Sciatic nerve (tissue), 2 donors: ENCODE data around the gene TREX2. TPM values are rescaled to one million over a fixed set of nuclear protein-coding genes. Genes with fewer than 3 reads are reported as not detected.
A peak's percentile ranks its signal among the peaks of the same experiment; 100 is the strongest.
"Not testable (repeated sequence)": the region's sequence is repeated elsewhere in the genome, so short reads cannot be mapped to it uniquely, and the experiment has no call there.

Experiments used
- ATAC-seq: fragments of 200-7000 bp; cut with Tn5 transposase; one replicate; pipeline ENCODE4 v1.9.1; 2020; ENCODE audit warnings: mild to moderate bottlenecking, moderate library complexity
- DNase-seq: peaks from one replicate; pipeline ENCODE4 v3.0.0-alpha.2; 2020; ENCODE audit warnings: low spot score
- intact Hi-C: fragments of 100-400 bp; cut with DNase I; formaldehyde crosslinking; loops from one replicate; pipeline ENCODE4 v1.14.2; 2022
- total RNA-seq: library from RNA; stranded (reverse); fragmentation: NEBNext Ultra II Directional; extraction: Animal tissue kit (Norgen Biotek cat#: 25700); gene quantifications from one replicate; pipeline ENCODE4 v1.2.1, GENCODE V29; 2021
- donor health status: DM: no; HTN: no; CAD: no.
- donor health status: DM: no; HTN: no; CAD: no.

Gene TREX2
- total RNA-seq, 1 donor from 2014 or later: 1.7 TPM

- ATAC-seq: peak; percentile 72
- intact Hi-C loops: no loop called here
- DNase-seq: no peak
These were observed 30.9 kb downstream of the TREX2 start for GRCh38 chrX:153414856-153415510.

- no peak for ATAC-seq
- DNase-seq: no peak
- intact Hi-C loops: no loop called here
These were observed 32.1 kb downstream of the TREX2 start for GRCh38 chrX:153413731-153414130.

GRCh38 chrX:153412746-153413720, 32.8 kb downstream of the TREX2 start:
- ATAC-seq (no peak), DNase-seq (no peak)
- intact Hi-C loops: no loop called here

- DNase-seq (no peak), ATAC-seq (no peak)
- intact Hi-C loops: no loop called here
These were observed 33.8 kb downstream of the TREX2 start for GRCh38 chrX:153411988-153412574.

DNA sequence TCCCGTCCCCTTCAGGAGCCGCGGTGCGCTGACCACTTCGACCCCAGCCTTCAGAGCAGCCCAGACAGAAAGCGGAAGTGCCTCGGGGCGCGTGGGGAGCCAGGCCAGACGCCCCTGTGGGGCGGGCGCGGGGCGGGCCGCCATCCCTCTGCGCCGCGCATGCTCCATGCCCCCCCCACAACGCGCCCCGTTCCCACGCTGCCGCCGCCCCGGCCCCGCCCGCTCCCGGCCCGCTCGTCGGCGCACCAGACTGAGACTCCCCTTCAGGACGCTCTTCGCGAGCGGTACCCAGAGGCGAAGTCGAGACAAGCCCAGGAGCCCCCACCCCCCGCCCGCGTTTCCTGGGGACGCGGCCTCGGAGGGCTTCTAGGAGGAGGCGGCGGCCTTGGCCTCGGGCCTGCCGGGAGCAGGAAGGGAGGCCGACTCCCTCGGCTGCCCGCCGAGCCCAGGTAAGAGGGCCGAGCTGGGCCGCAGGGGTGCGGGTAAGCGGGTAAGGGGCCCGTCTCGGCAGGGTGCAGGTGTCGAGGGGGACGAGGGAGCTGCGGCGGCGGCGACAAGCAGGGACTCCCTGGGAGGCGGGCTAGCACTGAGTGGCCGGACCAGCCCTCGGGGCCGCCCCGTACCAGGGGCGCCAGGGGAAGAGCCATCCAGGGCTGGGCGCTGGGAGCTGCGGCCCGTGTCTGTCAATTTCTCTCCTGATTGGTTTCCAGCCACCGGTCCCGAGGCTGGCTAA, 34.4 kb downstream of the TREX2 start, which contains the start of gene ZFP92:
Gene ZFP92, plus strand, starts transcription at position 218 of the 733 bp plus-strand sequence. CDS start 6,851 bp downstream, outside the sequence.
- intact Hi-C loops: no loop called here
- DNase-seq (no peak), ATAC-seq (peak; percentile 57)

DNA sequence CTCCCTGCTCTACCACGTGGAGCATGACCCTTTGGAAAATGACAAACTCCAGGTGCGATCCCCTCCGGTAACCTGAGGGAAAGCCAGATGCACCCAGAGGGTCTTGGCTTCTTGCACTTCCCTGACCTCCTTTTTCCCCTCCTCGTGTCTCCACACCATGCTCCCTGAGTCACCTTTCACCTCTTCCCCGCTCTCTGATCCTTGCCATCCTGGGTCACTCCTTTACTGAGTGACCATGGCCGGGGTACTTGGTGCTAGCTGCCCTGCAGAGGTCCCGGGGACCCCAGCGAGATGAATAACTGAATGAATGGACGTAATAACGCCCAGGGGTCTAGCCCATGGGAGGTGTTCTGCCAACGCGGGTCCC, 35.0 kb downstream of the TREX2 start:
- no peak for ATAC-seq
- intact Hi-C loops: no loop called here

GRCh38 chrX:153410373-153410772, 35.5 kb downstream of the TREX2 start:
- no peak for ATAC-seq
- no peak for DNase-seq
- intact Hi-C loops: no loop called here

More for the DNA sequence above, 35.0 kb downstream of the TREX2 start:
- DNase-seq: no peak

GRCh38 chrX:153409414-153410101, 36.3 kb downstream of the TREX2 start:
- no peak for DNase-seq
- intact Hi-C loops: no loop called here
- no peak for ATAC-seq

GRCh38 chrX:153408871-153409351, 36.9 kb downstream of the TREX2 start:
- no peak for ATAC-seq
- no peak for DNase-seq
- intact Hi-C loops: no loop called here

DNA sequence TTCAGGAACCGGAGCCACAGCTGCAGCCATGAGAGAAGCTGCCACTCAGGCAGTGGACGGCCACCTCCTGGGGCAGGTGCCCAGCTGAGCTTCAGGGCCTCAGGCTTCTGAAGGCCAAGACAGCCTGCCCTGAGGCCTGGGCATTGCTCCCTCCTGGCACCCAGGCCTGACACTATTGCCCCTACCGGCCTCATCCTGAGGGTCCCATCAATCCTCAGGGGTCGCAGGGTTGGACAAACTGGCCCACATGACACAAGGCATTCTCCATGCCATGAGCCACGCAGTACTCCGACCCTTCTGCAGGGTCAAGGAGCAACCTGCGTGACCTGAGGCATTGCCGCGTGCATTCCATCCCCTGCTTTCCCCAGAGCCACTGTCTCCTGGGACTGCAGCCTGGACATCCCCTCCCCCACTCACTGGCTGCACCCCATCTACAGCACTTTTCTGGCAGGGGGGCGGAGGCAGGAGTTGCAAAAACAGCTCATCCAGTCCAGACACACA, 37.6 kb downstream of the TREX2 start:
- ATAC-seq (no peak), DNase-seq (no peak)
- intact Hi-C loops: no loop called here

GRCh38 chrX:153407736-153408135, 38.1 kb downstream of the TREX2 start:
- intact Hi-C loops: no loop called here
- DNase-seq: no peak
- ATAC-seq: no peak

- ATAC-seq (no peak), DNase-seq (no peak)
- intact Hi-C loops: no loop called here
These were observed 39.0 kb downstream of the TREX2 start for GRCh38 chrX:153406903-153407302.

- no peak for DNase-seq
- intact Hi-C loops: no loop called here
These were observed 39.8 kb downstream of the TREX2 start for GRCh38 chrX:153406011-153406410.

DNA sequence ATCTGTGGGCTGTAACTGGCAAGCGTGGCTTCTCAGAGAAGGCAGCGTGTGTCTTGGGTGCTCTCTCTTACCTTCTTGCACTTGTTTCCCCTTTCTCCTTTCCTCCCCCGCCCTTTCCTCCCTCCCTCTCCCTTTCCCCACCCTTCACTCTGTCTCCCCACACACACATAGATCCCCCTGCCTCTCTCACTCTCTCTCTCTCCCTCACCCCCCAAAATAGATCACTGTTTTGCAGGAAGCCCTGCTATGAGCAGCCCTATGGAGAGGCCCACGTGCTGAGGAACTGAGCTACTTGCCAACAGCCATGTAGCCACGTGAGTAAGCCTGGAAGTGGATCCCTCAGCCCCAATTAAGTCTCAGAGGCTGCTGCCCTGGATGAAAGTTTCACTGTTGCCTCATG, 40.4 kb downstream of the TREX2 start:
- no peak for DNase-seq
- no peak for ATAC-seq
- intact Hi-C loops: no loop called here

More at GRCh38 chrX:153406011-153406410, 39.8 kb downstream of the TREX2 start:
- ATAC-seq: no peak

DNA sequence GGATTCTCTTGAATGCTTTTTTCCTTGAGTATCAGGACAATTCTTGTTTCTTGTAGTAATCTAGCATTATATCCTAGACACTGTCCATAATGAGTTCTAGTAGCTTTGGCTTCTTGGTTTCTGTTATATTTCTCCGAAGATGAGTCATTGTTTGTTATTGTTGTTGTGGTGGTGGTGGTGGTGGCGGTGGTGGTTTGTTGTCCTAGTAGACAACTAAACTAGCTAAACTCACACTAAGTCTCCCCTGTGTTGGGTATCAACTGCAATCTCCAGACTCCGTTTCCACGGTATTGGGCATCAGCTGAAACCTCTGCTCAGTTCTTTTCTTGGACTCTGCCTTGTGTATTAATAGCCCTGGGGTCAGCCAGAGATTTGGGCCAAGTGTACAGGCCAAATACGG, 41.5 kb downstream of the TREX2 start:
- intact Hi-C loops, ATAC-seq, DNase-seq: not testable (repeated sequence)

DNA sequence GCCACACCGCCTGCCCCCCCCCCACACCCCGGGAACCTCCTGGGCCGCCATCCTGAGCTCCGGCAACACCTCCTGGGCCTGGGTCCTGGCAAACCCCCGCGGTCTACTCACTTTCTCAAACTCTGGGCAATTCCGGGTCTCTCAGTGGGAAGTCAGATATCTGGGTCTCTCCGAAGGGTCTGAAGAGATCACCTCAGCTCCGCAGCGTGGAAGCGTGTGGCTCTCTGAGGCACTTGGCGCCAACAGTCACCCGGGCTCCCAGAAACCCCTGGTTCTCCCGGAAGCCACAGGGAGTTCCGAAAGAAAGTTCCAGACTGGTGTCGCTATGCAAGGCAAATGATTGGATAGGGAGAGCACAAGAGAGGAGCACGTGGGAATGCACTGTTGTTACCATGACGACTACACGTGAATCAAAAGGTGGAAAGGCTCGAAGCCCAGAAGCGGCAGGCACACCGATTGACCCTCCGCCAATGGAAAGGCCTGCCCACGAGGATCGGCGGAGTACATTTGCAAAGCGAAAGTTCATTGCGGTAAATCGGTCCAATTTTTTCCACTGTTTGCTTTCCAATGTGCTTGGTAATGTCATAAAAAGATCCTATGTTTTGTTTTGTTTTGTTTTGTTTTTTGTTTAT, 44.6 kb downstream of the TREX2 start, which contains the start of gene PNMA6E:
Gene PNMA6E, minus strand, starts transcription at position 218 of the 632 bp plus-strand sequence. CDS start 2,501 bp downstream, outside the sequence.
- intact Hi-C loops: no loop called here
- no peak for ATAC-seq
- DNase-seq: no peak
